Omental fat pad (tissue), 4 donors: Measurements from ENCODE around the gene NPRL2. TPM values are rescaled to one million over a fixed set of nuclear protein-coding genes. Genes with fewer than 3 reads are reported as not detected.

Experiments
- ATAC-seq: fragments of 150-250 bp; one replicate; pipeline ENCODE4 v1.9.1; 2016; ENCODE audit warnings: mild to moderate bottlenecking, moderate library complexity; ENCODE audit not compliant: low FRiP score
- DNase-seq: peaks from one replicate; pipeline ENCODE4 v3.0.0-alpha.2; 2019; ENCODE audit warnings: low spot score
- CTCF ChIP-seq, 3 donors: fragments of 450-650 bp; IDR thresholded peaks; one replicate each; pipeline ENCODE4 v1.5.1; 2016 to 2017; ENCODE audit warnings: antibody characterized with exemption in 3 of 3, mild to moderate bottlenecking in 3 of 3, moderate library complexity in 2 of 3
- total RNA-seq, 4 donors: library from RNA; depleted of rRNA; stranded (reverse); fragments of >200 nt; gene quantifications; one replicate each; pipeline ENCODE4 v1.1.0, GENCODE V29; 2016

Gene NPRL2
- total RNA-seq, 4 donors from 2014 or later, result 9.5 to 22.7 (median 13.9) TPM

GRCh38 chr3:50341537-50341936, 9.0 kb downstream of the NPRL2 start:
- DNase-seq, result no peak
- TF ChIP-seq CTCF (IDR thresholded peaks at IDR 0.05), result no peak
- ATAC-seq, result no peak

- ATAC-seq, result peak; percentile 21
- TF ChIP-seq CTCF (IDR thresholded peaks at IDR 0.05), result no peak
- DNase-seq, result no peak
Measured at GRCh38 chr3:50340448-50341329, 9.9 kb downstream of the NPRL2 start, which contains the start of gene RASSF1. Gene RASSF1, minus strand, starts transcription at chr3:50340836. Its CDS starts 31 bp downstream, at chr3:50340805.

GRCh38 chr3:50340147-50340447, 10.5 kb downstream of the NPRL2 start:
- ATAC-seq (no peak), DNase-seq (no peak)
- TF ChIP-seq CTCF (IDR thresholded peaks at IDR 0.05), result no peak

GRCh38 chr3:50339485-50340146, 11.0 kb downstream of the NPRL2 start:
- DNase-seq (no peak), ATAC-seq (no peak)
- no peak for TF ChIP-seq CTCF (IDR thresholded peaks at IDR 0.05)

GRCh38 chr3:50338965-50339364, 11.6 kb downstream of the NPRL2 start:
- ATAC-seq, result no peak
- DNase-seq, result no peak
- TF ChIP-seq CTCF (IDR thresholded peaks at IDR 0.05), result no peak

- no peak for TF ChIP-seq CTCF (IDR thresholded peaks at IDR 0.05)
- ATAC-seq, result peak; percentile 90
- DNase-seq, result peak; percentile 94
Measured at GRCh38 chr3:50337175-50337861, 13.3 kb downstream of the NPRL2 start.
